A673 (cell line): Measurements from ENCODE around the gene CRABP1. TPM values are rescaled to one million over a fixed set of nuclear protein-coding genes. Genes with fewer than 3 reads are reported as not detected.

Experiments used
- BruUV-seq: library from RNA; stranded (reverse); fragments of 400-500 nt; replicated peaks from 2 replicates; lab custom pipeline; 2021; lab: Mats Ljungman, UMichigan
- CTCF ChIA-PET: fragments of 300-600 bp; sonication (Branson Sonifier 250); formaldehyde crosslinking; loops from one replicate; lab custom pipeline; 2022; ENCODE audit warnings: antibody characterized with exemption; lab: Charles Lee
- POLR2A ChIA-PET: fragments of 300-600 bp; sonication (Branson Sonifier 250); formaldehyde crosslinking; loops from one replicate; lab custom pipeline; 2022; ENCODE audit warnings: antibody characterized with exemption; ENCODE audit not compliant: low non-redundant PET; lab: Charles Lee
- DNase-seq: peaks from one replicate; pipeline ENCODE4 v3.0.0-alpha.2; 2015; ENCODE audit warnings: low spot score
- H3K27ac ChIP-seq: fragments of 200-600 bp; sonication (generic); 2 replicates; pipeline ENCODE4 v1.5.1; 2016; ENCODE audit warnings: mixed run types, low read depth, mild to moderate bottlenecking, mixed read lengths, antibody characterized with exemption, low read length; ENCODE audit not compliant: poor library complexity, severe bottlenecking
- H3K27me3 ChIP-seq: fragments of 200-600 bp; sonication (generic); replicated peaks from 2 replicates; pipeline ENCODE4 v1.6.1; 2017; ENCODE audit warnings: mixed run types, low read depth, mild to moderate bottlenecking, mixed read lengths, antibody characterized with exemption, low read length; ENCODE audit not compliant: insufficient read depth, poor library complexity
- H3K36me3 ChIP-seq: fragments of 200-600 bp; sonication (generic); 2 replicates; pipeline ENCODE4 v1.6.1; 2016; ENCODE audit warnings: mixed run types, mild to moderate bottlenecking, mixed read lengths, antibody characterized with exemption, low read length; ENCODE audit not compliant: insufficient read depth, poor library complexity, severe bottlenecking
- H3K4me1 ChIP-seq: fragments of 200-600 bp; sonication (generic); 2 replicates; pipeline ENCODE4 v1.6.1; 2017; ENCODE audit warnings: mixed run types, mild to moderate bottlenecking, mixed read lengths, antibody characterized with exemption, low read length; ENCODE audit not compliant: insufficient read depth, poor library complexity, severe bottlenecking
- H3K4me3 ChIP-seq: fragments of 200-600 bp; sonication (generic); 2 replicates; pipeline ENCODE4 v1.5.1; 2016; ENCODE audit warnings: low read depth, mixed run types, mild to moderate bottlenecking, mixed read lengths, low read length; ENCODE audit not compliant: poor library complexity, severe bottlenecking
- H3K9me3 ChIP-seq: fragments of 200-600 bp; sonication (generic); 2 replicates; pipeline ENCODE4 v1.6.1; 2016; ENCODE audit warnings: mixed run types, low read depth, mild to moderate bottlenecking, mixed read lengths, antibody characterized with exemption, low read length; ENCODE audit not compliant: poor library complexity, severe bottlenecking
- CTCF ChIP-seq: fragments of 300-800, 200-600 bp; sonication (generic); conservative IDR thresholded peaks from 2 replicates; pipeline ENCODE4 v1.5.1; 2017; ENCODE audit warnings: low read depth, mild to moderate bottlenecking, antibody characterized with exemption, low read length, moderate library complexity, mixed read lengths
- EZH2 ChIP-seq: fragments of 200-600 bp; sonication (generic); IDR thresholded peaks from 2 replicates; pipeline ENCODE4 v1.6.1; 2017; ENCODE audit warnings: borderline replicate concordance, low read depth, mild to moderate bottlenecking, mixed read lengths, antibody characterized with exemption, low read length; ENCODE audit not compliant: poor library complexity, severe bottlenecking
- intact Hi-C: fragments of 100-400 bp; cut with micrococcal nuclease; formaldehyde crosslinking; loops from one replicate; pipeline ENCODE4 v1.10.0; 2022; ENCODE audit not compliant: unreplicated experiment
- total RNA-seq: library from RNA; stranded (reverse); gene quantifications from 2 replicates; pipeline ENCODE4 v1.2.3, GENCODE V29; 2021

CRABP1 gene
- total RNA-seq, 1 experiment from 2014 or later = 61.2 TPM

- BruUV-seq = no TSS peak
- ChIA-PET CTCF (no interaction called here), POLR2A (no interaction called here)
- Histone ChIP-seq H3K9me3 (no peaks in the 10 kb centered on the region), H3K27me3 (no peaks in the 10 kb centered on the region), H3K27ac (no peak overlapping the region), H3K4me3 (no peak overlapping the region), H3K36me3 (no peaks in the 10 kb centered on the region), H3K4me1 (peaks cover 9% of the 10 kb centered on the region)
- intact Hi-C loops = no loop called here
- TF ChIP-seq CTCF = no peak
- no peak for TF ChIP-seq EZH2
- DNase-seq = no peak
Measured at GRCh38 chr15:78313383-78313782, 26.8 kb upstream of the CRABP1 start.

- no peak overlapping the region for H3K27ac ChIP-seq
- intact Hi-C loops = no loop called here
- DNase-seq = no peak
- CTCF ChIA-PET = no interaction called here
- no TSS peak for BruUV-seq
- H3K4me3 ChIP-seq = no peak overlapping the region
- TF ChIP-seq EZH2 (no peak), CTCF (no peak)
- no peaks in the 10 kb centered on the region for H3K27me3 ChIP-seq
- H3K36me3 ChIP-seq = no peaks in the 10 kb centered on the region
- POLR2A ChIA-PET = no interaction called here
- no peaks in the 10 kb centered on the region for H3K9me3 ChIP-seq
- H3K4me1 ChIP-seq = peaks cover 9% of the 10 kb centered on the region
Measured at GRCh38 chr15:78314181-78314581, 26.0 kb upstream of the CRABP1 start.

GRCh38 chr15:78315686-78316282 lies 24.4 kb upstream of the CRABP1 start:
- Histone ChIP-seq H3K36me3 (no peaks in the 10 kb centered on the region), H3K27ac (peak overlapping the region; percentile 37), H3K27me3 (no peaks in the 10 kb centered on the region), H3K4me1 (peaks cover 9% of the 10 kb centered on the region), H3K9me3 (no peaks in the 10 kb centered on the region), H3K4me3 (no peak overlapping the region)
- no TSS peak for BruUV-seq
- intact Hi-C loops = no loop called here
- TF ChIP-seq CTCF (peak; percentile 55), EZH2 (no peak)
- peak; percentile 61 for DNase-seq
- CTCF ChIA-PET = interaction anchor here (0.6 kb wide), 1 partner anchor 155 kb away, joined by 8 read pairs; no protein-coding TSS in a partner anchor
- POLR2A ChIA-PET = no interaction called here
